IMR-90 (cell line): ENCODE measurements around the gene ITPR2. TPM values are rescaled to one million over a fixed set of nuclear protein-coding genes. Genes with fewer than 3 reads are reported as not detected.
A peak's percentile ranks its signal among the peaks of the same experiment; 100 is the strongest.

Experiments
- ATAC-seq: fragments of 200-7000 bp; cut with Tn5 transposase; 2 replicates; pipeline ENCODE4 v1.9.1; 2020; ENCODE audit warnings: low read depth, mild to moderate bottlenecking, moderate library complexity
- BruUV-seq: library from RNA; stranded (reverse); fragments of 400-500 nt; replicated peaks from 2 replicates; lab custom pipeline; 2021; lab: Mats Ljungman, UMichigan
- CTCF ChIA-PET: fragments of 300-600 bp; formaldehyde crosslinking; extraction: SDS; loops from one replicate; lab custom pipeline; 2021; ENCODE audit warnings: antibody characterized with exemption; lab: Yijun Ruan, JAX
- POLR2A ChIA-PET: fragments of 300-600 bp; sonication (Branson Sonifier 250); formaldehyde crosslinking; loops from one replicate; lab custom pipeline; 2022; ENCODE audit warnings: antibody characterized with exemption; ENCODE audit not compliant: unreplicated experiment; lab: Charles Lee
- DNase-seq: peaks from one replicate; pipeline ENCODE4 v3.0.0; 2013
- H2AFZ ChIP-seq: replicated peaks from 2 replicates; pipeline ENCODE3; 2013; ENCODE audit warnings: low read length, mild to moderate bottlenecking; ENCODE audit not compliant: poor library complexity
- H2AK5ac ChIP-seq: 2 replicates; pipeline ENCODE4 v1.6.1; 2013; ENCODE audit warnings: low read depth, low read length, inconsistent platforms
- H2AK9ac ChIP-seq: replicated peaks from 2 replicates; pipeline ENCODE3; 2013; ENCODE audit warnings: mild to moderate bottlenecking, low read depth, low read length, moderate library complexity; ENCODE audit not compliant: poor library complexity
- H2BK120ac ChIP-seq: 2 replicates; pipeline ENCODE4 v1.6.1; 2013; ENCODE audit warnings: low read depth, low read length, inconsistent platforms
- H2BK15ac ChIP-seq: 3 replicates; pipeline ENCODE4 v1.6.1; 2013; ENCODE audit warnings: low read depth, low read length, inconsistent platforms
- H2BK20ac ChIP-seq: 2 replicates; pipeline ENCODE4 v1.6.1; 2013; ENCODE audit warnings: low read depth, mild to moderate bottlenecking, inconsistent platforms, low read length, moderate library complexity
- H2BK5ac ChIP-seq: 2 replicates; pipeline ENCODE4 v1.6.1; 2013; ENCODE audit warnings: mild to moderate bottlenecking, low read depth, low read length, inconsistent platforms; ENCODE audit not compliant: poor library complexity, severe bottlenecking
- H3K14ac ChIP-seq: replicated peaks from 2 replicates; pipeline ENCODE4 v1.6.1; 2013; ENCODE audit warnings: low read depth, low read length, inconsistent platforms
- H3K18ac ChIP-seq: 2 replicates; pipeline ENCODE4 v1.6.1; 2013; ENCODE audit warnings: low read depth, low read length, control low read depth
- H3K23ac ChIP-seq: 2 replicates; pipeline ENCODE4 v1.6.1; 2013; ENCODE audit warnings: low read depth, low read length, inconsistent platforms
- H3K27ac ChIP-seq: 2 replicates; pipeline ENCODE4 v1.5.1; 2013; ENCODE audit warnings: mild to moderate bottlenecking, control low read depth, low read length; ENCODE audit not compliant: insufficient read depth
- H3K27me3 ChIP-seq: 2 replicates; pipeline ENCODE4 v1.6.1; 2013; ENCODE audit warnings: low read length; ENCODE audit not compliant: control insufficient read depth, insufficient read depth
- H3K36me3 ChIP-seq: 2 replicates; pipeline ENCODE4 v1.6.1; 2013; ENCODE audit warnings: low read length, mixed read lengths; ENCODE audit not compliant: control insufficient read depth, insufficient read depth
- H3K4ac ChIP-seq: 2 replicates; pipeline ENCODE4 v1.6.1; 2013; ENCODE audit warnings: low read depth, low read length, inconsistent platforms
- H3K4me1 ChIP-seq: 2 replicates; pipeline ENCODE4 v1.6.1; 2013; ENCODE audit warnings: low read length, mixed read lengths; ENCODE audit not compliant: control insufficient read depth, insufficient read depth
- H3K4me2 ChIP-seq: 2 replicates; pipeline ENCODE4 v1.6.1; 2013; ENCODE audit warnings: low read depth, mild to moderate bottlenecking, control low read depth, low read length, moderate library complexity
- H3K4me3 ChIP-seq: 2 replicates; pipeline ENCODE4 v1.5.1; 2013; ENCODE audit warnings: low read depth, mild to moderate bottlenecking, control low read depth, low read length, moderate library complexity; ENCODE audit not compliant: insufficient read depth
- H3K56ac ChIP-seq: 2 replicates; pipeline ENCODE4 v1.6.1; 2013; ENCODE audit warnings: low read length, inconsistent platforms; ENCODE audit not compliant: insufficient read depth; ENCODE audit errors: extremely low read depth
- H3K79me1 ChIP-seq, 2 experiments: 2 replicates each; pipeline ENCODE4 v1.6.1; 2013; ENCODE audit warnings: low read length in 2 of 2, inconsistent platforms in 1 of 2, low read depth in 1 of 2
- H3K9ac ChIP-seq: 2 replicates; pipeline ENCODE4 v1.6.1; 2013; ENCODE audit warnings: low read depth, low read length, control low read depth
- H3K9me1 ChIP-seq: 2 replicates; pipeline ENCODE4 v1.6.1; 2013; ENCODE audit warnings: low read length, inconsistent platforms; ENCODE audit not compliant: insufficient read depth
- H3K9me3 ChIP-seq: 2 replicates; pipeline ENCODE4 v1.6.1; 2013; ENCODE audit warnings: low read length; ENCODE audit not compliant: control insufficient read depth, insufficient read depth
- H4K20me1 ChIP-seq: 2 replicates; pipeline ENCODE4 v1.6.1; 2013; ENCODE audit warnings: low read length, inconsistent platforms; ENCODE audit not compliant: insufficient read depth
- H4K5ac ChIP-seq: 2 replicates; pipeline ENCODE4 v1.6.1; 2013; ENCODE audit warnings: mild to moderate bottlenecking, low read depth, low read length, control low read depth
- H4K8ac ChIP-seq, 2 experiments: 2 replicates each; pipeline ENCODE4 v1.6.1; 2013; ENCODE audit warnings: low read depth in 2 of 2, low read length in 2 of 2, control low read depth in 1 of 2, inconsistent platforms in 1 of 2
- H4K91ac ChIP-seq: 2 replicates; pipeline ENCODE4 v1.6.1; 2013; ENCODE audit warnings: low read depth, low read length, inconsistent platforms; ENCODE audit not compliant: insufficient read depth
- BHLHE40 ChIP-seq: fragments of 150-350 bp; IDR thresholded peaks from 2 replicates; pipeline ENCODE4 v1.6.1; 2016; ENCODE audit warnings: mild to moderate bottlenecking, low read depth, low read length
- CEBPB ChIP-seq: IDR thresholded peaks from 2 replicates; pipeline ENCODE4 v1.6.1; 2012; ENCODE audit warnings: low read depth, low read length, improper control_type of control experiment
- CHD1 ChIP-seq: IDR thresholded peaks from 2 replicates; pipeline ENCODE4 v1.6.1; 2012; ENCODE audit warnings: low read depth, low read length, improper control_type of control experiment
- FOS ChIP-seq: fragments of 150-350 bp; IDR thresholded peaks from 2 replicates; pipeline ENCODE4 v1.6.1; 2016; ENCODE audit warnings: low read depth, low read length
- MAFK ChIP-seq: IDR thresholded peaks from 2 replicates; pipeline ENCODE4 v1.6.1; 2012; ENCODE audit warnings: low read depth, low read length, improper control_type of control experiment
- MAZ ChIP-seq: IDR thresholded peaks from 2 replicates; pipeline ENCODE4 v1.6.1; 2012; ENCODE audit warnings: low read depth, mild to moderate bottlenecking, low read length, improper control_type of control experiment, moderate library complexity, borderline replicate concordance
- POLR2A ChIP-seq: IDR thresholded peaks from 2 replicates; pipeline ENCODE4 v1.6.1; 2012; ENCODE audit warnings: mild to moderate bottlenecking, low read depth, low read length
- RAD21 ChIP-seq: IDR thresholded peaks from 2 replicates; pipeline ENCODE4 v1.6.1; 2012; ENCODE audit warnings: low read length, improper control_type of control experiment
- RCOR1 ChIP-seq: IDR thresholded peaks from 2 replicates; pipeline ENCODE4 v1.6.1; 2012; ENCODE audit warnings: mild to moderate bottlenecking, low read length, improper control_type of control experiment; ENCODE audit not compliant: insufficient replicate concordance
- SMC3 ChIP-seq: fragments of 150-350 bp; IDR thresholded peaks from 2 replicates; pipeline ENCODE4 v1.6.1; 2016; ENCODE audit warnings: low read depth, mild to moderate bottlenecking, antibody characterized with exemption, low read length, moderate library complexity
- WGBS, 2 experiments: methylation state at CpG; one replicate each; pipeline versions ENCODE4 v1.1.5 to v1.1.7; 2013; ENCODE audit warnings: missing lambda C conversion rate in 2 of 2; ENCODE audit not compliant: insufficient read length in 1 of 2; ENCODE audit errors: extremely low coverage in 2 of 2; 5-methylcytosine and 5-hydroxymethylcytosine counted together
- dilution Hi-C: fragments of 300-500 bp; cut with HindIII; formaldehyde crosslinking; loops from one replicate; pipeline ENCODE4 v1.14.3; 2018; ENCODE audit warnings: low sequenced_read_pairs; ENCODE audit not compliant: unreplicated experiment
- in situ Hi-C: fragments of 300-500 bp; cut with MboI; formaldehyde crosslinking; loops from 3 replicates; pipeline ENCODE4 v1.14.3; 2019; ENCODE audit warnings: low sequenced_read_pairs, inconsistent platforms, mixed read lengths
- intact Hi-C: fragments of 100-400 bp; cut with micrococcal nuclease; formaldehyde crosslinking; loops from 2 replicates; pipeline ENCODE4 v1.10.0; 2022
- polyA plus RNA-seq, 3 experiments: library from polyadenylated mRNA; depleted of rRNA; stranded (reverse); fragments of >200 nt; gene quantifications; 2 replicates each; pipeline ENCODE4 v1.2.3, GENCODE V29; 2012; ENCODE audit warnings: low replicate concordance in 1 of 3
- total RNA-seq: library from RNA; depleted of rRNA; stranded (reverse); fragments of >200 nt; gene quantifications from 2 replicates; pipeline ENCODE4 v1.2.3, GENCODE V29; 2012
- TF ChIP-seq, protein P1 (sequence below): conservative IDR thresholded peaks from 2 replicates; pipeline ENCODE4 v1.5.1; 2012; ENCODE audit warnings: mild to moderate bottlenecking, low read depth, low read length, improper control_type of control experiment

The ITPR2 gene
- total and polyA plus RNA-seq, 2 of the 4 experiments (the other 2 are of a cell fraction) = 1.2 to 9.0 TPM

DNA sequence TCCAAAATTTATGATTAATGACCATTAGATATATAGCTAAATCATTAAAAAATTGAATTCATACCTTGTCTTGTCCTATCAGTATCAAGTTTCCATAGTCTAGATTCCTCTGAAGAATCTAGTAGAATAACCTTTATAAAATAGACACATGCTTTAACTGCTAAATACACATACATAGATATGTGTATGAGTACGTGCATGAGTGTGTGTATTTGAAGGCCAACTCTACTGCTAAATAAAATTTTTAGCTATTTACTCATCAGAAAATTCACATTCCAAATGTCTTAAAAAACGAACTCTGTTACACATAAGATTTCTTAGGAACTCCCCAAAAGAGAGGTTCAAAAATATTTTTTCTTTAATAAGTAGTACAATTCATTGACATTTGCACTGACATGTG is 404.6 kb downstream of the ITPR2 start:
- H2AK9ac ChIP-seq = no peak overlapping the region
- POLR2A ChIA-PET = no interaction called here

More for the DNA sequence above, 404.6 kb downstream of the ITPR2 start:
- intact Hi-C loops (loop anchor here (5.0 kb wide), 1 partner anchor 36 kb away; no protein-coding TSS in a partner anchor), in situ Hi-C loops (no loop called here), dilution Hi-C loops (no loop called here)
- H4K20me1 ChIP-seq = no peaks in the 10 kb centered on the region
- no peaks in the 10 kb centered on the region; the same call in 1 of the 2 replicates for H3K9me1 ChIP-seq
- H3K23ac ChIP-seq = no peak overlapping the region
- H3K18ac ChIP-seq = peak overlapping the region; percentile 83; the same call in 1 of the 2 replicates
- 0 out of 4 replicates have a peak overlapping the region, but pooled peaks of 1 of the 2 experiments have one; percentile 28 for H4K8ac ChIP-seq
- H3K27me3 ChIP-seq = no peaks in the 10 kb centered on the region
- H3K9me3 ChIP-seq = no peaks in the 10 kb centered on the region
- H4K5ac ChIP-seq = no peak overlapping the region
- H2BK15ac ChIP-seq = no peak overlapping the region
- H3K4me1 ChIP-seq = peaks cover 2% of the 10 kb centered on the region; the same call in 1 of the 2 replicates
- no CpG with 5 or more reads among the region's 2 CpGs for WGBS, 2 experiments
- no peak overlapping the region for H2AK5ac ChIP-seq
- no peaks in the 10 kb centered on the region for H3K79me1 ChIP-seq
- no TSS peak for BruUV-seq
- no peak overlapping the region for H3K4me3 ChIP-seq
- no peak overlapping the region for H3K27ac ChIP-seq
- no peak for TF ChIP-seq FOS
- no peak for TF ChIP-seq MAFK
- no peak for TF ChIP-seq SMC3
- no peak for TF ChIP-seq MAZ
- no peak for TF ChIP-seq RAD21
- no peak for TF ChIP-seq CHD1
- no peak for TF ChIP-seq POLR2A
- no peak for TF ChIP-seq BHLHE40
- no peak for TF ChIP-seq RCOR1
- no peak for TF ChIP-seq CEBPB
- TF ChIP-seq, protein P1, sequence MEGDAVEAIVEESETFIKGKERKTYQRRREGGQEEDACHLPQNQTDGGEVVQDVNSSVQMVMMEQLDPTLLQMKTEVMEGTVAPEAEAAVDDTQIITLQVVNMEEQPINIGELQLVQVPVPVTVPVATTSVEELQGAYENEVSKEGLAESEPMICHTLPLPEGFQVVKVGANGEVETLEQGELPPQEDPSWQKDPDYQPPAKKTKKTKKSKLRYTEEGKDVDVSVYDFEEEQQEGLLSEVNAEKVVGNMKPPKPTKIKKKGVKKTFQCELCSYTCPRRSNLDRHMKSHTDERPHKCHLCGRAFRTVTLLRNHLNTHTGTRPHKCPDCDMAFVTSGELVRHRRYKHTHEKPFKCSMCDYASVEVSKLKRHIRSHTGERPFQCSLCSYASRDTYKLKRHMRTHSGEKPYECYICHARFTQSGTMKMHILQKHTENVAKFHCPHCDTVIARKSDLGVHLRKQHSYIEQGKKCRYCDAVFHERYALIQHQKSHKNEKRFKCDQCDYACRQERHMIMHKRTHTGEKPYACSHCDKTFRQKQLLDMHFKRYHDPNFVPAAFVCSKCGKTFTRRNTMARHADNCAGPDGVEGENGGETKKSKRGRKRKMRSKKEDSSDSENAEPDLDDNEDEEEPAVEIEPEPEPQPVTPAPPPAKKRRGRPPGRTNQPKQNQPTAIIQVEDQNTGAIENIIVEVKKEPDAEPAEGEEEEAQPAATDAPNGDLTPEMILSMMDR = no peak
- no peak overlapping the region for H2AFZ ChIP-seq
- H3K56ac ChIP-seq = no peak overlapping the region
- CTCF ChIA-PET = no interaction called here
- H3K9ac ChIP-seq = no peak overlapping the region
- DNase-seq = peak; percentile 51
- H2BK5ac ChIP-seq = peak overlapping the region; percentile 76
- H3K4me2 ChIP-seq = peak overlapping the region; percentile 81; the same call in 1 of the 2 replicates
- 0 out of 2 replicates have a peak overlapping the region, but pooled peaks have one; percentile 36 for H2BK20ac ChIP-seq
- no peaks in the 10 kb centered on the region for H3K36me3 ChIP-seq
- no peak overlapping the region for H3K4ac ChIP-seq
- ATAC-seq = peak; percentile 65
- H2BK120ac ChIP-seq = no peak overlapping the region
- no peak overlapping the region for H4K91ac ChIP-seq
- no peak overlapping the region for H3K14ac ChIP-seq
